HCT116 (cell line): ENCODE measurements around the gene WWTR1. TPM values are rescaled to one million over a fixed set of nuclear protein-coding genes. Genes with fewer than 3 reads are reported as not detected.

Experiments
- ATAC-seq: fragments of 200-7000 bp; cut with Tn5 transposase; 2 replicates; pipeline ENCODE4 v1.9.1; 2020; ENCODE audit warnings: mild to moderate bottlenecking, moderate library complexity
- BruUV-seq: library from RNA; stranded (reverse); fragments of 400-500 nt; replicated peaks from 2 replicates; lab custom pipeline; 2021; lab: Mats Ljungman, UMichigan
- CTCF ChIA-PET: fragments of 300-600 bp; sonication (Branson Sonifier 250); formaldehyde crosslinking; loops from one replicate; lab custom pipeline; 2021; ENCODE audit warnings: antibody characterized with exemption; lab: Charles Lee
- POLR2A ChIA-PET: fragments of 300-600, 350-600 bp; sonication (Branson Sonifier 250); formaldehyde crosslinking; loops from one replicate; lab custom pipeline; 2021; ENCODE audit warnings: antibody characterized with exemption; lab: Charles Lee
- RAD21 ChIA-PET, 2 experiments: fragments of 300-600 bp; sonication (Branson Sonifier 250); formaldehyde crosslinking; loops; one replicate each; lab custom pipeline; 2023; ENCODE audit warnings: low total read pairs in 2 of 2; ENCODE audit not compliant: uncharacterized antibody in 2 of 2, unreplicated experiment in 2 of 2, low non-redundant PET in 1 of 2; lab: Charles Lee
- DNase-seq: peaks from one replicate; pipeline ENCODE4 v3.0.0-alpha.2; 2010; ENCODE audit warnings: low read depth, low spot score
- H2AFZ ChIP-seq: fragments of 200-600 bp; shearing (Covaris generic), sonication (generic); 2 replicates; pipeline ENCODE4 v1.6.1; 2017; ENCODE audit warnings: low read depth, mixed run types, mixed read lengths, antibody characterized with exemption, low read length; ENCODE audit not compliant: poor library complexity, severe bottlenecking
- H3K27ac ChIP-seq: 2 replicates; pipeline ENCODE4 v1.5.1; 2012; ENCODE audit warnings: low read depth, low read length
- H3K27me3 ChIP-seq: fragments of 200-600 bp; sonication (generic); 2 replicates; pipeline ENCODE4 v1.6.1; 2016; ENCODE audit warnings: mixed run types, low read length, mixed read lengths; ENCODE audit not compliant: insufficient read depth
- H3K36me3 ChIP-seq, 2 experiments: fragments of 200-500 bp in 1 of 2; fragments of 200-600 bp in 1 of 2; sonication (Bioruptor generic) in 1 of 2; sonication (generic) in 1 of 2; 2 replicates each; pipeline versions ENCODE4 v1.5.1 to v1.6.1; 2014 to 2016; ENCODE audit warnings: low read length in 2 of 2, inconsistent platforms in 1 of 2, mixed read lengths in 1 of 2, mixed run types in 1 of 2; ENCODE audit not compliant: insufficient read depth in 2 of 2, control insufficient read depth in 1 of 2
- H3K4me1 ChIP-seq, 2 experiments: fragments of 200-600 bp in 1 of 2; sonication (generic) in 1 of 2; 2 replicates each; pipeline versions ENCODE4 v1.5.1 to v1.6.1; 2012 to 2017; ENCODE audit warnings: low read length in 2 of 2, inconsistent platforms in 1 of 2, mild to moderate bottlenecking in 1 of 2, mixed read lengths in 1 of 2, mixed run types in 1 of 2, moderate library complexity in 1 of 2; ENCODE audit not compliant: insufficient read depth in 2 of 2, control insufficient read depth in 1 of 2
- H3K4me2 ChIP-seq: fragments of 200-600 bp; sonication (generic); 2 replicates; pipeline ENCODE4 v1.6.1; 2017; ENCODE audit warnings: mixed run types, low read length, mixed read lengths
- H3K4me3 ChIP-seq, 2 experiments: fragments of 200-600 bp in 1 of 2; sonication (generic) in 1 of 2; replicated peaks in 1 of 2; 2 replicates each; pipeline ENCODE4 v1.5.1; 2011 to 2016; ENCODE audit warnings: low read length in 2 of 2, control low read depth in 1 of 2, low read depth in 1 of 2, mild to moderate bottlenecking in 1 of 2, mixed read lengths in 1 of 2, mixed run types in 1 of 2
- H3K79me2 ChIP-seq: fragments of 200-600 bp; sonication (generic); 2 replicates; pipeline ENCODE4 v1.6.1; 2017; ENCODE audit warnings: mild to moderate bottlenecking, mixed run types, low read length, moderate library complexity, mixed read lengths; ENCODE audit not compliant: insufficient read depth
- H3K9ac ChIP-seq: fragments of 200-600 bp; sonication (generic); 2 replicates; pipeline ENCODE4 v1.6.1; 2016; ENCODE audit warnings: low read length, mixed read lengths
- H3K9me2 ChIP-seq: fragments of 200-600 bp; sonication (generic), shearing (Covaris generic); 2 replicates; pipeline ENCODE4 v1.6.1; 2017; ENCODE audit warnings: mixed run types, mild to moderate bottlenecking, moderate library complexity; ENCODE audit not compliant: insufficient read depth
- H3K9me3 ChIP-seq, 2 experiments: fragments of 200-500 bp in 1 of 2; fragments of 200-600 bp in 1 of 2; sonication (Bioruptor generic) in 1 of 2; sonication (generic) in 1 of 2; 2 replicates each; pipeline ENCODE4 v1.6.1; 2014 to 2017; ENCODE audit warnings: low read length in 2 of 2, mixed read lengths in 2 of 2, inconsistent platforms in 1 of 2, low read depth in 1 of 2, mild to moderate bottlenecking in 1 of 2, mixed run types in 1 of 2, moderate library complexity in 1 of 2; ENCODE audit not compliant: control insufficient read depth in 1 of 2, insufficient read depth in 1 of 2
- H4K20me1 ChIP-seq: fragments of 200-600 bp; sonication (generic), shearing (Covaris generic); 2 replicates; pipeline ENCODE4 v1.6.1; 2017; ENCODE audit warnings: mixed run types, mild to moderate bottlenecking, moderate library complexity; ENCODE audit not compliant: insufficient read depth
- CBX3 ChIP-seq: IDR thresholded peaks from 2 replicates; pipeline ENCODE4 v1.6.1; 2012; ENCODE audit warnings: low read depth
- EGR1 ChIP-seq: IDR thresholded peaks from 2 replicates; pipeline ENCODE4 v1.6.1; 2012; ENCODE audit warnings: low read depth
- JUND ChIP-seq: IDR thresholded peaks from 2 replicates; pipeline ENCODE4 v1.6.1; 2012
- POLR2A ChIP-seq: IDR thresholded peaks from 2 replicates; pipeline ENCODE4 v1.7.0; 2011; ENCODE audit warnings: borderline replicate concordance; ENCODE audit not compliant: insufficient read depth, insufficient read length; ENCODE audit errors: extremely low read depth
- POLR2AphosphoS5 ChIP-seq: IDR thresholded peaks from 2 replicates; pipeline ENCODE4 v1.6.1; 2011; ENCODE audit warnings: mild to moderate bottlenecking, low read depth, low read length, moderate library complexity
- SIN3A ChIP-seq: IDR thresholded peaks from 2 replicates; pipeline ENCODE4 v1.6.1; 2012; ENCODE audit warnings: low read depth
- TCF7L2 ChIP-seq: IDR thresholded peaks from 2 replicates; pipeline ENCODE4 v1.7.0; 2011; ENCODE audit warnings: borderline replicate concordance, inconsistent platforms; ENCODE audit not compliant: insufficient read depth, insufficient read length; ENCODE audit errors: extremely low read depth
- YY1 ChIP-seq: IDR thresholded peaks from 2 replicates; pipeline ENCODE4 v1.6.1; 2011; ENCODE audit warnings: low read length, low read depth, moderate library complexity, mild to moderate bottlenecking; ENCODE audit not compliant: insufficient replicate concordance; ENCODE audit errors: extremely low read depth
- ZFX ChIP-seq: fragments of 450-650 bp; IDR thresholded peaks from 2 replicates; pipeline ENCODE4 v1.6.1; 2017
- intact Hi-C: fragments of 100-400 bp; cut with micrococcal nuclease; formaldehyde crosslinking; loops from 2 replicates; pipeline ENCODE4 v1.10.0; 2022
- total RNA-seq: library from RNA; stranded (reverse); gene quantifications from one replicate; pipeline ENCODE4 v1.2.1, GENCODE V29; 2021; ENCODE audit not compliant: unreplicated experiment
- TF ChIP-seq, protein P1 (sequence below): IDR thresholded peaks from 2 replicates; pipeline ENCODE4 v1.6.1; 2012
- TF ChIP-seq, protein P2 (sequence below): IDR thresholded peaks from 2 replicates; pipeline ENCODE4 v1.6.1; 2012; ENCODE audit warnings: low read depth

WWTR1 gene
- total RNA-seq, 1 experiment from 2014 or later, result 46.9 TPM

DNA sequence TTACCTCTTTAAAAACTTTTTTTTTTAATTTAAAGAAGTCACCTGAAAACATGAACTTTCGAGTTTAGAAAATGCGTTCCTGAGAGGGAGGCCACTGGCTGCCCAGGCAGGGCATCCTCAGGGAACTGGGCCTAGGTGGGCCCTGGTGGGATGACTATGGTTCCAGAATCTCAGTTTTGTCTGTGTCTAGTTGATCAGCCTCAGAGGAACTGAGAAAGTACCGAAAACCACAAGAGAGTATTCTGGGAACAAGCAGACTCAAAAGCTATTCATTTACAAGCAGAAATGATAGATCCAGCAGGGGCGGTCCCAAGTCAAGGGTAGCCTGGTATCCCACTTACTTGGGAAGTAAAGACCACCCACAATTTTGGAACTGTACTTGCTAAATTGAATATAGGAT is 10.5 kb downstream of the WWTR1 start:
- Histone ChIP-seq H3K4me1 (peaks cover 6 to 32% of the 10 kb centered on the region in 2 experiments), H3K9me3 (no peaks in the 10 kb centered on the region), H4K20me1 (no peaks in the 10 kb centered on the region), H2AFZ (no peak overlapping the region), H3K27me3 (no peaks in the 10 kb centered on the region), H3K27ac (no peak overlapping the region), H3K4me3 (no peak overlapping the region), H3K9me2 (no peaks in the 10 kb centered on the region), H3K4me2 (no peak overlapping the region), H3K36me3 (peaks cover 5 to 17% of the 10 kb centered on the region in 2 experiments; a peak in 2 of 4 replicates), H3K79me2 (peaks cover 75% of the 10 kb centered on the region), H3K9ac (no peak overlapping the region)
- no peak for DNase-seq
- ChIA-PET POLR2A (interaction anchor here (2.6 kb wide), 1 partner anchor 11 kb away, joined by 10 read pairs; the partner anchor contains the start of gene WWTR1), RAD21 (no interaction called here), CTCF (interaction anchor here (1.7 kb wide), 1 partner anchor 11 kb away, joined by 6 read pairs; the partner anchor contains the start of gene WWTR1)
- intact Hi-C loops, result no loop called here
- TF ChIP-seq, protein P1, sequence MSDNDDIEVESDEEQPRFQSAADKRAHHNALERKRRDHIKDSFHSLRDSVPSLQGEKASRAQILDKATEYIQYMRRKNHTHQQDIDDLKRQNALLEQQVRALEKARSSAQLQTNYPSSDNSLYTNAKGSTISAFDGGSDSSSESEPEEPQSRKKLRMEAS, result no peak
- TF ChIP-seq SIN3A (no peak), YY1 (no peak), CBX3 (no peak), POLR2AphosphoS5 (no peak), JUND (no peak), EGR1 (no peak), TCF7L2 (no peak), ZFX (no peak), POLR2A (no peak)
- TF ChIP-seq, protein P2, sequence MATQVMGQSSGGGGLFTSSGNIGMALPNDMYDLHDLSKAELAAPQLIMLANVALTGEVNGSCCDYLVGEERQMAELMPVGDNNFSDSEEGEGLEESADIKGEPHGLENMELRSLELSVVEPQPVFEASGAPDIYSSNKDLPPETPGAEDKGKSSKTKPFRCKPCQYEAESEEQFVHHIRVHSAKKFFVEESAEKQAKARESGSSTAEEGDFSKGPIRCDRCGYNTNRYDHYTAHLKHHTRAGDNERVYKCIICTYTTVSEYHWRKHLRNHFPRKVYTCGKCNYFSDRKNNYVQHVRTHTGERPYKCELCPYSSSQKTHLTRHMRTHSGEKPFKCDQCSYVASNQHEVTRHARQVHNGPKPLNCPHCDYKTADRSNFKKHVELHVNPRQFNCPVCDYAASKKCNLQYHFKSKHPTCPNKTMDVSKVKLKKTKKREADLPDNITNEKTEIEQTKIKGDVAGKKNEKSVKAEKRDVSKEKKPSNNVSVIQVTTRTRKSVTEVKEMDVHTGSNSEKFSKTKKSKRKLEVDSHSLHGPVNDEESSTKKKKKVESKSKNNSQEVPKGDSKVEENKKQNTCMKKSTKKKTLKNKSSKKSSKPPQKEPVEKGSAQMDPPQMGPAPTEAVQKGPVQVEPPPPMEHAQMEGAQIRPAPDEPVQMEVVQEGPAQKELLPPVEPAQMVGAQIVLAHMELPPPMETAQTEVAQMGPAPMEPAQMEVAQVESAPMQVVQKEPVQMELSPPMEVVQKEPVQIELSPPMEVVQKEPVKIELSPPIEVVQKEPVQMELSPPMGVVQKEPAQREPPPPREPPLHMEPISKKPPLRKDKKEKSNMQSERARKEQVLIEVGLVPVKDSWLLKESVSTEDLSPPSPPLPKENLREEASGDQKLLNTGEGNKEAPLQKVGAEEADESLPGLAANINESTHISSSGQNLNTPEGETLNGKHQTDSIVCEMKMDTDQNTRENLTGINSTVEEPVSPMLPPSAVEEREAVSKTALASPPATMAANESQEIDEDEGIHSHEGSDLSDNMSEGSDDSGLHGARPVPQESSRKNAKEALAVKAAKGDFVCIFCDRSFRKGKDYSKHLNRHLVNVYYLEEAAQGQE, result no peak
- no TSS peak for BruUV-seq
- ATAC-seq, result no peak
